Activated T-cell treated with anti-CD3 and anti-CD28 coated beads, Interleukin-2, amount 50 U/mL, for 4 hours (primary cell): ENCODE results near the gene B4GALT1. TPM values are rescaled to one million over a fixed set of nuclear protein-coding genes. Genes with fewer than 3 reads are reported as not detected.
"Not testable (repeated sequence)": the region's sequence is repeated elsewhere in the genome, so short reads cannot be mapped to it uniquely, and the experiment has no call there.

ENCODE experiments used
- ATAC-seq, 2 donors: fragments of 200-7000 bp; cut with Tn5 transposase; one replicate each; pipeline ENCODE4 v1.10.0; 2021
- DNase-seq: peaks from one replicate; pipeline ENCODE4 v3.0.0-alpha.2; 2020
- H3K27me3 Mint-ChIP-seq: one replicate; pipeline ENCODE4 v1.8.0; 2021; ENCODE audit warnings: low read depth, mixed read lengths
- H3K36me3 Mint-ChIP-seq: one replicate; pipeline ENCODE4 v1.8.0; 2022; ENCODE audit warnings: mixed read lengths; ENCODE audit not compliant: insufficient read depth
- H3K4me1 Mint-ChIP-seq: one replicate; pipeline ENCODE4 v1.8.0; 2021; ENCODE audit warnings: low read depth, mixed read lengths
- H3K4me3 Mint-ChIP-seq: one replicate; pipeline ENCODE4 v1.8.0; 2021; ENCODE audit warnings: mild to moderate bottlenecking, moderate library complexity, mixed read lengths
- H3K9me3 Mint-ChIP-seq: one replicate; pipeline ENCODE4 v1.8.0; 2021; ENCODE audit warnings: mixed read lengths
- total RNA-seq, 3 donors: library from RNA; stranded (reverse); gene quantifications; one replicate each; pipeline ENCODE4 v1.2.1, GENCODE V29; 2021

B4GALT1 gene
- total RNA-seq, 3 donors from 2014 or later, result 30.2 to 43.4 (median 32.0) TPM

GRCh38 chr9:33161011-33161588, 6.0 kb downstream of the B4GALT1 start:
- Mint-ChIP-seq H3K4me3 (peak overlapping the region; percentile 78), H3K9me3 (no peaks in the 10 kb centered on the region), H3K4me1 (peaks cover 91% of the 10 kb centered on the region), H3K36me3 (no peaks in the 10 kb centered on the region), H3K27me3 (no peaks in the 10 kb centered on the region)
- peak; percentile 11 to 19 for ATAC-seq
- DNase-seq, result peak; percentile 38

- not testable (repeated sequence) for H3K27me3 Mint-ChIP-seq, DNase-seq, H3K9me3 Mint-ChIP-seq, H3K36me3 Mint-ChIP-seq
- H3K4me3 Mint-ChIP-seq, result peak overlapping the region; percentile 78
- peak in 1 of 2 donors; percentile 5 for ATAC-seq
- H3K4me1 Mint-ChIP-seq, result peaks cover 90% of the 10 kb centered on the region
Observed at GRCh38 chr9:33160446-33160845, 6.7 kb downstream of the B4GALT1 start.

GRCh38 chr9:33159777-33160127, 7.4 kb downstream of the B4GALT1 start:
- ATAC-seq (peak; percentile 85 to 87), DNase-seq (peak; percentile 38)
- H3K27me3 Mint-ChIP-seq, result no peaks in the 10 kb centered on the region
- peak overlapping the region; percentile 78 for H3K4me3 Mint-ChIP-seq
- H3K4me1 Mint-ChIP-seq, result peaks cover 92% of the 10 kb centered on the region
- H3K36me3 Mint-ChIP-seq, result no peaks in the 10 kb centered on the region
- H3K9me3 Mint-ChIP-seq, result no peaks in the 10 kb centered on the region

GRCh38 chr9:33158843-33159776, 8.0 kb downstream of the B4GALT1 start:
- no peaks in the 10 kb centered on the region for H3K9me3 Mint-ChIP-seq
- no peaks in the 10 kb centered on the region for H3K27me3 Mint-ChIP-seq
- DNase-seq (no peak), ATAC-seq (peak in 1 of 2 donors; percentile 18)
- peak overlapping the region; percentile 78 for H3K4me3 Mint-ChIP-seq
- H3K4me1 Mint-ChIP-seq, result peaks cover 92% of the 10 kb centered on the region
- peaks cover 2% of the 10 kb centered on the region for H3K36me3 Mint-ChIP-seq

- Mint-ChIP-seq H3K4me1 (peaks cover 91% of the 10 kb centered on the region), H3K36me3 (peaks cover 2% of the 10 kb centered on the region), H3K9me3 (peaks cover 5% of the 10 kb centered on the region), H3K4me3 (peak overlapping the region; percentile 63), H3K27me3 (no peaks in the 10 kb centered on the region)
- ATAC-seq (no peak), DNase-seq (no peak)
Observed at GRCh38 chr9:33157960-33158842, 8.9 kb downstream of the B4GALT1 start.

GRCh38 chr9:33155393-33155792, 11.7 kb downstream of the B4GALT1 start:
- H3K4me3 Mint-ChIP-seq, result no peak overlapping the region
- no peaks in the 10 kb centered on the region for H3K27me3 Mint-ChIP-seq
- H3K9me3 Mint-ChIP-seq, result peaks cover 5% of the 10 kb centered on the region
- no peak for DNase-seq
- ATAC-seq, result no peak
- H3K36me3 Mint-ChIP-seq, result peaks cover 2% of the 10 kb centered on the region
- H3K4me1 Mint-ChIP-seq, result peaks cover 89% of the 10 kb centered on the region

GRCh38 chr9:33154371-33154770, 12.8 kb downstream of the B4GALT1 start:
- ATAC-seq, result no peak
- peaks cover 5% of the 10 kb centered on the region for H3K9me3 Mint-ChIP-seq
- H3K4me3 Mint-ChIP-seq, result no peak overlapping the region
- H3K36me3 Mint-ChIP-seq, result peaks cover 2% of the 10 kb centered on the region
- no peak for DNase-seq
- H3K27me3 Mint-ChIP-seq, result no peaks in the 10 kb centered on the region
- H3K4me1 Mint-ChIP-seq, result peaks cover 83% of the 10 kb centered on the region

- DNase-seq (no peak), ATAC-seq (no peak)
- Mint-ChIP-seq H3K4me3 (peak overlapping the region; percentile 62), H3K27me3 (no peaks in the 10 kb centered on the region), H3K4me1 (peaks cover 81% of the 10 kb centered on the region), H3K9me3 (peaks cover 5% of the 10 kb centered on the region), H3K36me3 (peaks cover 2% of the 10 kb centered on the region)
Observed at GRCh38 chr9:33153666-33154065, 13.5 kb downstream of the B4GALT1 start.

GRCh38 chr9:33153001-33153400, 14.1 kb downstream of the B4GALT1 start:
- ATAC-seq (no peak), DNase-seq (no peak)
- Mint-ChIP-seq H3K4me3 (peak overlapping the region; percentile 62), H3K36me3 (peaks cover 2% of the 10 kb centered on the region), H3K27me3 (no peaks in the 10 kb centered on the region), H3K4me1 (peaks cover 81% of the 10 kb centered on the region), H3K9me3 (peaks cover 5% of the 10 kb centered on the region)

GRCh38 chr9:33151601-33152000, 15.5 kb downstream of the B4GALT1 start:
- peaks cover 5% of the 10 kb centered on the region for H3K9me3 Mint-ChIP-seq
- ATAC-seq (no peak), DNase-seq (no peak)
- no peaks in the 10 kb centered on the region for H3K27me3 Mint-ChIP-seq
- peaks cover 2% of the 10 kb centered on the region for H3K36me3 Mint-ChIP-seq
- H3K4me1 Mint-ChIP-seq, result peaks cover 82% of the 10 kb centered on the region
- H3K4me3 Mint-ChIP-seq, result no peak overlapping the region

- no peak for DNase-seq
- Mint-ChIP-seq H3K27me3 (no peaks in the 10 kb centered on the region), H3K4me1 (peaks cover 85% of the 10 kb centered on the region), H3K4me3 (no peak overlapping the region), H3K9me3 (peaks cover 5% of the 10 kb centered on the region), H3K36me3 (peaks cover 2% of the 10 kb centered on the region)
- ATAC-seq, result peak in 1 of 2 donors; percentile 29
Observed at GRCh38 chr9:33151007-33151557, 16.1 kb downstream of the B4GALT1 start.

GRCh38 chr9:33148367-33149014, 18.6 kb downstream of the B4GALT1 start:
- Mint-ChIP-seq H3K36me3 (no peaks in the 10 kb centered on the region), H3K9me3 (peaks cover 3% of the 10 kb centered on the region), H3K4me1 (peaks cover 85% of the 10 kb centered on the region), H3K27me3 (no peaks in the 10 kb centered on the region), H3K4me3 (no peak overlapping the region)
- DNase-seq (no peak), ATAC-seq (no peak)

- Mint-ChIP-seq H3K9me3 (no peaks in the 10 kb centered on the region), H3K27me3 (no peaks in the 10 kb centered on the region), H3K4me1 (peaks cover 83% of the 10 kb centered on the region), H3K36me3 (peaks cover 2% of the 10 kb centered on the region), H3K4me3 (no peak overlapping the region)
- ATAC-seq (no peak), DNase-seq (no peak)
Observed at GRCh38 chr9:33147416-33148169, 19.5 kb downstream of the B4GALT1 start.
